ENCODE data around the gene FBXL13.

- TF ChIP-seq CTCF (IDR thresholded peaks at IDR 0.05) (no peak), SIN3A (IDR thresholded peaks at IDR 0.05; ENCODE audit: borderline replicate concordance, insufficient read depth, low read depth, low read length) (no peak), POLR2AphosphoS5 (IDR thresholded peaks at IDR 0.05; ENCODE audit: low read depth, low read length) (no peak)
- TF ChIP-seq, protein P1, sequence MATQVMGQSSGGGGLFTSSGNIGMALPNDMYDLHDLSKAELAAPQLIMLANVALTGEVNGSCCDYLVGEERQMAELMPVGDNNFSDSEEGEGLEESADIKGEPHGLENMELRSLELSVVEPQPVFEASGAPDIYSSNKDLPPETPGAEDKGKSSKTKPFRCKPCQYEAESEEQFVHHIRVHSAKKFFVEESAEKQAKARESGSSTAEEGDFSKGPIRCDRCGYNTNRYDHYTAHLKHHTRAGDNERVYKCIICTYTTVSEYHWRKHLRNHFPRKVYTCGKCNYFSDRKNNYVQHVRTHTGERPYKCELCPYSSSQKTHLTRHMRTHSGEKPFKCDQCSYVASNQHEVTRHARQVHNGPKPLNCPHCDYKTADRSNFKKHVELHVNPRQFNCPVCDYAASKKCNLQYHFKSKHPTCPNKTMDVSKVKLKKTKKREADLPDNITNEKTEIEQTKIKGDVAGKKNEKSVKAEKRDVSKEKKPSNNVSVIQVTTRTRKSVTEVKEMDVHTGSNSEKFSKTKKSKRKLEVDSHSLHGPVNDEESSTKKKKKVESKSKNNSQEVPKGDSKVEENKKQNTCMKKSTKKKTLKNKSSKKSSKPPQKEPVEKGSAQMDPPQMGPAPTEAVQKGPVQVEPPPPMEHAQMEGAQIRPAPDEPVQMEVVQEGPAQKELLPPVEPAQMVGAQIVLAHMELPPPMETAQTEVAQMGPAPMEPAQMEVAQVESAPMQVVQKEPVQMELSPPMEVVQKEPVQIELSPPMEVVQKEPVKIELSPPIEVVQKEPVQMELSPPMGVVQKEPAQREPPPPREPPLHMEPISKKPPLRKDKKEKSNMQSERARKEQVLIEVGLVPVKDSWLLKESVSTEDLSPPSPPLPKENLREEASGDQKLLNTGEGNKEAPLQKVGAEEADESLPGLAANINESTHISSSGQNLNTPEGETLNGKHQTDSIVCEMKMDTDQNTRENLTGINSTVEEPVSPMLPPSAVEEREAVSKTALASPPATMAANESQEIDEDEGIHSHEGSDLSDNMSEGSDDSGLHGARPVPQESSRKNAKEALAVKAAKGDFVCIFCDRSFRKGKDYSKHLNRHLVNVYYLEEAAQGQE (IDR thresholded peaks at IDR 0.05; ENCODE audit: insufficient read depth in 1 of 2, low read depth in 2 of 2, low read length in 1 of 2) = no peak
Measured at GRCh38 chr7:103079836-103080235, 5.2 kb upstream of the FBXL13 start.
